ENCODE results near the gene RACK1.

DNA sequence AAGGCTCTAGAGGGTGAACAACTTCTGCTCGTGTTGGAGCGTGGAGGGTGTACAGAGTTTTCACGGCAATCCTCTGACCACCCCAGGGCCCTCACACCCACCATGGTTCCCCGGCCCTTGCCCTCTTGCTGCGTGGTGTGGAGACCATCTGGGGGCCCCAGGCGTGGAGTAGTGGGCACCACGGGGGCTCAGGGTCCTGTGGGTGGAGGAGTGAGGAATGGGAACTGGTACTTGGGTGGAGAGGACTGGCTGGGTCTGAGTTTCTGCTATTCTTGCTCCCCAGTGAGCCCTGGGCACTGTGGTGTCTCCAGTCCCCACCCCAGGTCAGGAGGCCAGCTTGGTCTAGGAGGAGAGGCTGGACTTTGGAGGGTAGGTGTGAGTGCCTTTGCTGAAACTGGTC lies 39.2 kb upstream of the RACK1 start:
- TF ChIP-seq ZNF274 (IDR thresholded peaks at IDR 0.05; ENCODE audit: low read depth, low read length) (no peak), YY1 (IDR thresholded peaks at IDR 0.05; ENCODE audit: insufficient read depth, insufficient read length) (no peak)
